Endothelial cell of umbilical vein (primary cell): Measurements from ENCODE around the gene RAC2. TPM values are rescaled to one million over a fixed set of nuclear protein-coding genes. Genes with fewer than 3 reads are reported as not detected.

ENCODE experiments used
- BruUV-seq: library from RNA; stranded (reverse); fragments of 400-500 nt; replicated peaks from 2 replicates; lab custom pipeline; 2021; lab: Mats Ljungman, UMichigan
- CTCF ChIA-PET: fragments of 300-600, 350-600 bp; sonication (Branson Sonifier 250); formaldehyde crosslinking; loops from one replicate; lab custom pipeline; 2021; ENCODE audit warnings: antibody characterized with exemption, inconsistent platforms; lab: Charles Lee
- POLR2A ChIA-PET: fragments of 300-600, 350-600 bp; sonication (Branson Sonifier 250); formaldehyde crosslinking; loops from one replicate; lab custom pipeline; 2021; ENCODE audit warnings: antibody characterized with exemption, inconsistent platforms; lab: Charles Lee
- DNase-seq: peaks from one replicate; pipeline ENCODE4 v3.0.0-alpha.2; 2011; ENCODE audit warnings: low read depth, low spot score
- FAIRE-seq: peaks from 2 replicates; lab custom pipeline; 2011; peaks lifted over from hg19 to GRCh38; lab: Jason Lieb, UNC
- H2AFZ ChIP-seq: 2 replicates; pipeline ENCODE4 v1.6.0; 2012; ENCODE audit warnings: low read depth, low read length, control low read depth, inconsistent platforms
- H3K27ac ChIP-seq: 2 replicates; pipeline ENCODE4 v1.5.1; 2011; ENCODE audit warnings: low read depth, mild to moderate bottlenecking, control low read depth, low read length, moderate library complexity; ENCODE audit not compliant: insufficient read depth
- H3K27me3 ChIP-seq, 2 experiments: 2 replicates each; pipeline versions ENCODE4 v1.6.0 to v1.6.1; 2011; ENCODE audit warnings: low read length in 2 of 2, mixed read lengths in 1 of 2; ENCODE audit not compliant: control insufficient read depth in 2 of 2, insufficient read depth in 2 of 2
- H3K36me3 ChIP-seq, 2 experiments: 2 replicates in 1 of 2; 3 replicates in 1 of 2; pipeline ENCODE4 v1.5.1; 2011; ENCODE audit warnings: low read length in 2 of 2, mild to moderate bottlenecking in 1 of 2, moderate library complexity in 1 of 2; ENCODE audit not compliant: control insufficient read depth in 2 of 2, insufficient read depth in 2 of 2; ENCODE audit errors: extremely low read depth in 1 of 2
- H3K4me1 ChIP-seq: 3 replicates; pipeline ENCODE4 v1.5.1; 2011; ENCODE audit warnings: mild to moderate bottlenecking, low read length; ENCODE audit not compliant: control insufficient read depth, insufficient read depth; ENCODE audit errors: extremely low read depth
- H3K4me2 ChIP-seq: 2 replicates; pipeline ENCODE4 v1.6.1; 2011; ENCODE audit warnings: low read length, control low read depth, mixed read lengths; ENCODE audit not compliant: insufficient read depth
- H3K4me3 ChIP-seq, 3 experiments: fragments of 200-600 bp in 1 of 3; sonication (generic), shearing (Covaris generic) in 1 of 3; replicated peaks in 1 of 3; 2 replicates each; pipeline ENCODE4 v1.5.1; 2011 to 2016; ENCODE audit warnings: control low read depth in 3 of 3, low read length in 3 of 3, mild to moderate bottlenecking in 2 of 3, inconsistent platforms in 1 of 3, low read depth in 1 of 3, moderate library complexity in 1 of 3; ENCODE audit not compliant: insufficient read depth in 1 of 3
- H3K79me2 ChIP-seq: 2 replicates; pipeline ENCODE4 v1.6.0; 2012; ENCODE audit warnings: low read length, inconsistent platforms; ENCODE audit not compliant: control insufficient read depth, insufficient read depth
- H3K9ac ChIP-seq: replicated peaks from 2 replicates; pipeline ENCODE3; 2011; ENCODE audit warnings: low read length, control low read depth; ENCODE audit not compliant: insufficient read depth; ENCODE audit errors: extremely low read depth
- H3K9me1 ChIP-seq: replicated peaks from 3 replicates; pipeline ENCODE4 v1.6.0; 2011; ENCODE audit warnings: mild to moderate bottlenecking, low read length; ENCODE audit not compliant: control insufficient read depth, insufficient read depth; ENCODE audit errors: extremely low read depth
- H3K9me3 ChIP-seq: replicated peaks from 2 replicates; pipeline ENCODE4 v1.5.1; 2012; ENCODE audit warnings: low read length, inconsistent platforms; ENCODE audit not compliant: control insufficient read depth, insufficient read depth
- H4K20me1 ChIP-seq: replicated peaks from 2 replicates; pipeline ENCODE3; 2011; ENCODE audit warnings: mild to moderate bottlenecking, low read length; ENCODE audit not compliant: control insufficient read depth, insufficient read depth; ENCODE audit errors: extremely low read depth
- EZH2 ChIP-seq: IDR thresholded peaks from 2 replicates; pipeline ENCODE4 v1.6.1; 2012; ENCODE audit warnings: borderline replicate concordance, low read depth, mild to moderate bottlenecking, moderate library complexity, low read length, inconsistent platforms; ENCODE audit not compliant: severe bottlenecking
- FOS ChIP-seq: IDR thresholded peaks from 2 replicates; pipeline ENCODE4 v1.6.1; 2011; ENCODE audit warnings: mild to moderate bottlenecking, low read length, moderate library complexity, borderline replicate concordance; ENCODE audit not compliant: insufficient read depth
- GATA2 ChIP-seq: IDR thresholded peaks from 2 replicates; pipeline ENCODE4 v1.7.0; 2011; ENCODE audit warnings: low read depth, mild to moderate bottlenecking, moderate library complexity, mixed read lengths, low read length; ENCODE audit not compliant: insufficient read length, insufficient read depth
- MAX ChIP-seq: IDR thresholded peaks from 2 replicates; pipeline ENCODE4 v1.6.1; 2011; ENCODE audit not compliant: insufficient read depth, insufficient read length
- MYC ChIP-seq: IDR thresholded peaks from one replicate; pipeline ENCODE4 v1.6.1; 2011; ENCODE audit warnings: mild to moderate bottlenecking, low read depth, low read length
- POLR2A ChIP-seq: IDR thresholded peaks from 2 replicates; pipeline ENCODE4 v1.6.1; 2012; ENCODE audit warnings: low read depth, mild to moderate bottlenecking, control low read depth, low read length
- POLR2AphosphoS5 ChIP-seq: IDR thresholded peaks from 2 replicates; pipeline ENCODE4 v1.6.1; 2012; ENCODE audit warnings: low read depth, mild to moderate bottlenecking, control low read depth, low read length, moderate library complexity; ENCODE audit not compliant: insufficient read depth
- dilution Hi-C: fragments of 300-500 bp; cut with MboI; formaldehyde crosslinking; loops from one replicate; pipeline ENCODE4 v1.15.0; 2019; ENCODE audit warnings: low sequenced_read_pairs; ENCODE audit not compliant: extremely low pct_ligation_motif_present
- intact Hi-C: fragments of 100-400 bp; cut with micrococcal nuclease; formaldehyde crosslinking; loops from one replicate; pipeline ENCODE4 v1.10.0; 2022
- polyA plus RNA-seq, 4 experiments: library from polyadenylated mRNA; depleted of rRNA in 3 of 4; stranded (reverse) in 3 of 4; unstranded in 1 of 4; fragments of >200 nt; gene quantifications; 2 replicates each; pipeline versions ENCODE4 v1.2.1 to v1.2.3, GENCODE V29; 2011 to 2012; ENCODE audit warnings: missing spikeins in 1 of 4
- total RNA-seq: library from RNA; stranded (reverse); gene quantifications from 2 replicates; pipeline ENCODE4 v1.2.3, GENCODE V29; 2021
- TF ChIP-seq, protein P1 (sequence below), 2 donors: IDR thresholded peaks; 1 replicate in 1 of 2; 2 replicates in 1 of 2; pipeline ENCODE4 v1.5.1; 2011; ENCODE audit warnings: low read length in 2 of 2, mild to moderate bottlenecking in 2 of 2, moderate library complexity in 2 of 2, control low read depth in 1 of 2, inconsistent platforms in 1 of 2, low read depth in 1 of 2; ENCODE audit not compliant: insufficient read depth in 1 of 2; ENCODE audit errors: extremely low read depth in 1 of 2

RAC2 gene
- total and polyA plus RNA-seq, 2 donors (not counting 3 experiments of a cell fraction or from before 2014, with no cell fraction given) = 122 to 181 TPM

GRCh38 chr22:37194750-37195149 is 49.3 kb downstream of the RAC2 start:
- Histone ChIP-seq H3K4me2 (no peak overlapping the region), H4K20me1 (no peaks in the 10 kb centered on the region), H2AFZ (no peak overlapping the region), H3K4me1 (peaks cover 35% of the 10 kb centered on the region), H3K27ac (no peak overlapping the region), H3K27me3 (no peaks in the 10 kb centered on the region), H3K79me2 (no peaks in the 10 kb centered on the region), H3K9me1 (no peaks in the 10 kb centered on the region), H3K4me3 (no peak overlapping the region), H3K36me3 (no peaks in the 10 kb centered on the region), H3K9me3 (no peaks in the 10 kb centered on the region), H3K9ac (no peak overlapping the region)
- intact Hi-C loops = no loop called here
- FAIRE-seq (no peak), DNase-seq (no peak)
- ChIA-PET CTCF (no interaction called here), POLR2A (no interaction called here)
- TF ChIP-seq, protein P1, sequence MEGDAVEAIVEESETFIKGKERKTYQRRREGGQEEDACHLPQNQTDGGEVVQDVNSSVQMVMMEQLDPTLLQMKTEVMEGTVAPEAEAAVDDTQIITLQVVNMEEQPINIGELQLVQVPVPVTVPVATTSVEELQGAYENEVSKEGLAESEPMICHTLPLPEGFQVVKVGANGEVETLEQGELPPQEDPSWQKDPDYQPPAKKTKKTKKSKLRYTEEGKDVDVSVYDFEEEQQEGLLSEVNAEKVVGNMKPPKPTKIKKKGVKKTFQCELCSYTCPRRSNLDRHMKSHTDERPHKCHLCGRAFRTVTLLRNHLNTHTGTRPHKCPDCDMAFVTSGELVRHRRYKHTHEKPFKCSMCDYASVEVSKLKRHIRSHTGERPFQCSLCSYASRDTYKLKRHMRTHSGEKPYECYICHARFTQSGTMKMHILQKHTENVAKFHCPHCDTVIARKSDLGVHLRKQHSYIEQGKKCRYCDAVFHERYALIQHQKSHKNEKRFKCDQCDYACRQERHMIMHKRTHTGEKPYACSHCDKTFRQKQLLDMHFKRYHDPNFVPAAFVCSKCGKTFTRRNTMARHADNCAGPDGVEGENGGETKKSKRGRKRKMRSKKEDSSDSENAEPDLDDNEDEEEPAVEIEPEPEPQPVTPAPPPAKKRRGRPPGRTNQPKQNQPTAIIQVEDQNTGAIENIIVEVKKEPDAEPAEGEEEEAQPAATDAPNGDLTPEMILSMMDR (IDR thresholded peaks at IDR 0.05; ENCODE audit: extremely low read depth in 1 of 2, insufficient read depth in 1 of 2, low read depth in 1 of 2, low read length in 2 of 2) = no peak
- TF ChIP-seq GATA2 (no peak), MYC (no peak), FOS (no peak), EZH2 (no peak), POLR2A (no peak), MAX (no peak), POLR2AphosphoS5 (no peak)
- BruUV-seq = no TSS peak
- dilution Hi-C loops = no loop called here
